IPS-NIHi7 (cell line): ENCODE measurements around the gene CPT1B.

Source experiments
- DNase-seq: peaks from one replicate; pipeline ENCODE4 v3.0.0; 2012; ENCODE audit warnings: mixed read lengths; ENCODE audit errors: extremely low spot score

Gene CPT1B

DNA sequence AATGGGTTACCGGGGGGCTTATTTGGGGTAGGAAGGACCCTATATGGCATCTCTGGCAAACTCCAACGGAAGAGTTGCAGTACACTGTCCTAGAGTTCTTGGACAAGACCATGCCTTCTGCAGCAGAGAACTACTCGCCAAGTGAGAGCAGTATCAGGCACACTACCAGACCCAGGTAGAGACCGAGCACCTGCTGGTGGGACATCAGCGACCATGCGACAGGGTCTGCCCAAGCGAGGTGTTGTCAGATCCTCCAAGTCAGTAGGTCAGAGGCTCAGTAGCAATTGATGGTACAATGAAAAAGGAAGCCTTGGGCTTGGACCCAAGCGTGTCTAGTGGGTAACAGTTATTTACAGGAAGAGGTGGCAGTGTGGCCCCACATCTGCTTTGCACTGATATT lies 7.6 kb upstream of the CPT1B start:
- DNase-seq, result no peak

DNA sequence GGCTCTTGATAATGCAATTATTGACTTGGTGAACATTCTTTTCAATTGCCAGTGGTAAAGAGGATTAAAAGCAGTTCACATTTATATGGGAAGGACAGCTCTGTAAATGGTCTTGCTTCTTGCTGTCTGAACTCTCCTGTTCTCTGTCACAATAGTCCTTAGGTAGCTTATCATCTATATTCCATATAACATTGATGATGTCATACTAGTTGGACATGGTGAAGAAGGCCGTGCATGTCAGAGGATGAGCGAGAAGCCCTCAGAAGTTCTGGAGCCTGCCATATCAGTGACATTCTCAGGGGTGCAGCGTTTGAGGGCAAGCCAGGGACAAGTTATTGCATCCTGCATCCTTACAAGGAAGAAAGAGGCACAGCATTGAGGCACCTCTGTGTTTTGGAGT lies 7.0 kb upstream of the CPT1B start:
- DNase-seq, result no peak

DNA sequence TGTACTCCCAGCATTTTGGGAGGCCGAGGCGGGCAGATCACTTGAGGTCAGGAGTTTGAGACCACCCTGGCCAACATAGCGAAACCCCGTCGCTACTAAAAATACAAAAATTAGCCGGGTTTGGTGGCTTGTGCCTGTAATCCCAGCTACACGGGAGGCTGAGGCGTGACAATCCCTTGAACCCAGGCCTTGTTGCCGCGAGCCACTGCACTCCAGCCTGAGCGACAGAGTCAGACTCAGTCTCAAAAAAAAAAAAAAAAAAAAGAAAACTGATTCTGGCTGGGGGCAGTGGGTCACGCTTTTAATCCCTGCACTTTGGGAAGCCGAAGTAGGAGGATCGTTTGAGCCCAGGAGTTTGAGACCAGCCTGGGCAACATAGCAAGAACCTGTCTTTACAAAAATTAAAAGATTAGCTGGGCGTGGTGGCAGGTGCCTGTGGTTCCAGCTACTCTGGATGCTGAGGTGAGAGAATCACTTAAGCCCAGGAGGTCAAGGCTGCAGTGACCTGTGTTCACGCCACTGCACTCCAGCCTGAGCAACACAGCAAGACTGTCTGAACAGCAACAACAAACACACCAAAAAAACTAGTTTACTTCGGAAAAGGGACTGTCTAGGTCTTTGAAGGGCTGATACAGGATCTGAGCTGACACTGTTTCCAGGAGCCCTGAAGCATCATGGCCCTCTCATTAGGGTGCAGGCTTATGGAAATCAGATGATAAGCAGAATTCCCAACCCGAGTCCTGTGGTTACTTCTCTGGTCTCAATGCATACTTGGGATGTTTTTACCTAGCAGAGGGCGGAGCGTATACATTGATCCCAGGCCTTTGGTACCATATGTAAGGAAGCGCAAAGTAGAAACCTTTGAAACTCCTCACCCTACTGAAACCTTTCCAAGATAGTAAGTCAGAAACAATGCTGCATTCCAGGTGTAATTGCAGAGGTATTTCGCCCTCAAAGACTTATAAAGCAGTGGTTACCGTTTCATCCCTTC lies 6.2 kb upstream of the CPT1B start:
- no peak for DNase-seq

DNA sequence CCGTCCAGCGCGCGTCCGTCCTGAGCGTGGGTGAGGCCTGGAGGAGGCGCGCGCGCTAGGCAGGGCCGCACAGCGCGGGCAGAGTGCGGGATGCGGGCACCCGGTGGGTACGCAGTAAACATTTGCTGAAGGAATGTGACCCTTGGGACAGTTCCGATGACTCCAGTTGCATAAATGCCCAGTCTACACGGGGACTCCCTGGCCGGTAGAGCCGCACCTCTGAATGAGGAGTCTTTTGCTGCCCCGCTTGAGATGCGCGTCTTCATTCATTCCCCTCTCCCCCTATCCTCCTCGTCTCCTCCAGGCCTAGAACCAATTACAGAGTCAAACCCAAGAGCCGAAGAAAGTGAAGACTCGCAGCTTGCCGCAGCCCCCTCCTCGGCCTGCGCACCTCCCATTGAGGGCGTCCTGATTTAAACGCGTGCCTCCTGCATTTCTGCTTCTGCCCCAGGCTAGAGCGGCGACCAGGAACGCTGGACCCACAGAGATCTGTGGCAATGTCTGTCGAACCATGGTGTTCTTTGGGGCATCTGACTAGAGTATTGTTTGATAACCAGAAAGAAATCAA lies 5.2 kb upstream of the CPT1B start:
- DNase-seq, result no peak

DNA sequence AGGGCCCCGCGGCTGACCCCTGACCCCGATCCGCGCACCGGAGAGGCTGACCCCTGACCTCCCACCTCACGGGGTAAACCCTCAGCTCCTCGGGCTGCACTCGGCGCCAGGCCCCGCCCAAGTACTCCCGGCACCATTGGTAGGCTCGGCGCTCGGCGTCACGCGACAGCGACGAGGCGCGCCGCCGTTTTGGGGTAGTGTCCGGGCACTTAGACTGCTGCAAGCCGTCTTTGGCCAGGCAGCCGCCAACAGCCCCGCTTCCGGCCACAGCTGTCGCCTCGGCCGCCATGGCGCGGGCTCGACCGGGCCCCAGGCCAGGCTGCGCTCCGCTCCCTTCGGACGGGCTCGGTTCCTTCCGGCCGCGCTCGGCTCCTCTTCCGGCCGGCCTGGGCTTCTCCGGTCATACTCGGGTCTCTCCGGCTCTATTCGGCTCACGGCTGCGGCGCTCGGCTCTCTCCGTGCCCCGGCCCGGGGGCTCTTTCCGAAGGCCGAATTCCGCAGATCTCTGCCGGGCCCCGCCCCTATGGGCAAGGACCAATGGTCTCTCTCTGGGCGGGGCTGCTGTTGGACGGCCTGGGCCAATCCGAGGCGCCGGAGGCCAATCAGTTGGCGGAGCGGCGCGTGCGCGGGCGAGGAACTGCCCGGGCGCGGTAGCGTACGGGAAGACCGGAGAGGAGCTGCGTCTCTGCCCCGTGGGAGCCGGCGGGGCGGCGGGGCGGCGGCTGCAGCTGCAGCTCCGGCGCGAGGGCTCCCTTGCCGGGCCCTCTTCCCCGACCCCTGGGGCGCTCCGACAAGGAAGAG lies 4.5 kb upstream of the CPT1B start, which contains the start of gene CHKB:
Gene CHKB, minus strand, starts transcription at position 357 of the 801 bp plus-strand sequence. Its CDS starts 68 bp downstream, at position 289.
- DNase-seq, result peak; percentile 100

DNA sequence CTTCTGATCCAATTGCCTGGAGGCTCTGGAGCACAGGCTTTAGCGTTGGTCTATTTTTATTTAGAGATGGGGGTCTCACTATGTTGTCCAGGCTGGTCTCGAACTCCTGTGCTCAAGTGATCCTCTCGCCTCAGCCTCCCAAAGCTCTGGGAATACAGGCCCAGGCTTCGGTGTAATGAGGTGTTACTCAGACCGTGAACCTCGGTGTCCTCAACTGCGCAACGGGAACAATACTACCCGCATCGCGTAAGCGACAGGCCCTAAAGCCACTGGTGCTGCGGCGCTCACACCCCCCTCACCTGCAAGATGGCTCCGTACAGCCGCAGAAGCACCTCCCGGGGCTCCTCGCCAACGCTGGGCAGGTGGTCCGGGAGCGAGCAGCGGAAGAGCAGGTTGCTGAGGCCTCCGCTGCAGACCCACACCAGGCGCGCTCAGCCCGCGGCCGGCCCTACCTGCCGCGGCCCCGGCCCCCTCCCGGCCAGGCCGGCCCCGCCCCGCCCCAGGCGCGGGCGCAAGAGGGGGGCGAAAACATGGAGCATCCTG lies 3.8 kb upstream of the CPT1B start:
- DNase-seq, result no peak

DNA sequence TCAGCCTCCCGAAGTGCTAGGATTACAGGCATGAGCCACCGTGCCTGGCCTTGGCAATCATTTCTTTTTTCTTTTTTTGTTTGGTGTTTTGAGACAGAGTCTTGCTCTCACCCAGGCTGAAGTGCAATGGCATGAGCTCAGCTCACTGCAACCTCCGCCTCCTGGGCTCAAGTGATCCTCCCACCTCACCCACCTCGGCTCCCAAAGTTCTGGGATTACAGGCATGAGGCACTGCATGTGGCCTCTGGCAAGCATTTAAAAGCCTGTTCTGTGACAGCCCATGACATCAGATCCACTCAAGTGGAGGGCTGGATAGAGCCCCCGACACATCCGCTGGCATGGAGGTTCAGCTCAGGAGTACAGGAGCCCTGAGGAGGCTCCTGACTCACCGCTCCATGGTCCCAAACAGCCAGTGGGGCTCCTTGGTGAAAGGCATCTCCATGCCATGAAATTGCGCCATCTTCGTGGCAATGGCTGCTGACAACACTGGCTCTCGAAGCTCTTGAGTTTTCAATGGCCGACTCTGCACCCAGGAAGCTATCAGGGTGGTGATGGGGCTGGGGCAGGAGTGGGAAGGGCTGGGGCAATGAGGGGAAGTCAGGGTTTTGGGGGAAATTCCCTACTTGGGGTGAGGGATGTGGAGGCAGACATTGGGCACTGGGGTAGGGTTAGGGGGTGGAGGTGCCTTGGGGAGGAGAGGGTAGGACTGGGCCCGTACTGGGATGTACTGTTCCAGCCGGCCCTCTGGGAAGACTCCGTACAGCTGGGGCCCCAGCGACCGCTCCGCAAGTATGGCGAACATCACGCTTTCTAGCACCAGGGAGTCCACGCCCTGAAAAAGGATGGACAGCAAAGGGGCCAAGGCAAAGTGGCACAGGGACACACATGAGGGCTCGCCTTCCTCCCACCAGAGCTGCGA lies 3.1 kb upstream of the CPT1B start:
- no peak for DNase-seq

DNA sequence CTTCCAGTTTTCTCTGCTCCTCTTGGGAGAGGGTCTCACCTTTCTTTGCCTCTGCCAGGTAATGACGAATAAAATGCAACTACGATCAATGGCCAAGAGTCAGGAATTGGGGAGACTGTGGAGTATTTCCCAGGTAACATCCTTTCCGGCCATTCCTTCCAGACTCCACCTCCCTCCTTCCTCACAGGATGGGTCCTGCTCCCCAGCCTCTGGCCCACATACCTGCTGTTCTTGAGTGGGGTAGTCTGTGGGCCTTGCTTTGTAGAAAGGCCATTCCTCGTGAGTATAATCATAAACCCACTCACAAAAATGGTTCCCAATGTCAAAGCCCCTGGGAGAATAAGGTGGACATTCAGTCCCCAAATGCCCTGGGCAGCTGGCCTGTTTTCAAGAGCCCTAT lies 1.5 kb upstream of the CPT1B start:
- DNase-seq, result no peak

DNA sequence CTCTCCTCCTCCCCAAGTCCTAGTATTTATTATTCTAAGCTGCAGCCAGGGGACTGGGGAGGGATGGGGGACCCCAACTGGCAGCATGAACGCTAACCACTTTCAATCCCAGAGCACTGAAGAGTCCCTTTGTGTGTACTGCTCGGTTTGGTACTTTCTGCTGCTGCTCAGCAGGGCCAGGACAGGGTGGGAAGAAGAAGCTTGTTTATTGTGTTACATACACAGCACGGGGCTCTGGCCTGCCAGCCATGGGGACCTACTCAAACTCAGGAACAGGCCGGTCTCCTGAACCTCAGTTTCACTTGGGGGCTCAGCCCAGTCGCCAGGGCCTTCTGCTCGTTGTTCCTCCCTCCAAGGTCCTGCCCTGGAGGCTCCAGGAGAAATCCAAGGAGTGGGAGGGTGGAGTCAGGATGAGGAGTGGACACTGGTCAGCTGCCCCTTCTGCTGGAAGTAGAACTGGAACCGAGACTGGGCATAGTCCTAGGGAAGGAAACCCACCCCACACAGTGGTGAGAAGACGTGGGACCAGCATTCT lies 616 bp upstream of the CPT1B start:
- no peak for DNase-seq

DNA sequence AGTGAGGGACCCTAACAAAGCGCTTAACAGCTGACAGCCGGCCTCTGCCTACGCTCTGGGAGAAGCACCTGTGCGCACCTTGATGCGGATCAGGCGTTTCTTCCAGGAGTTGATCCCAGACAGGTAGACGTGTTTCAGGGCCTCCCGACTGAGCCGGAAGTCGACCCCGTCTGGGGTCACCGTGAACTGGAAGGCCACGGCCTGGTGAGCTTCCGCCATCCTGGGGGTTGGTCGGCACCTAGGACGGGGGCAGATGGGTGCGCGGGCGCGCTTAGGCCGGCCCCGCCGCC lies 585 bp downstream of the CPT1B start:
- DNase-seq, result no peak

DNA sequence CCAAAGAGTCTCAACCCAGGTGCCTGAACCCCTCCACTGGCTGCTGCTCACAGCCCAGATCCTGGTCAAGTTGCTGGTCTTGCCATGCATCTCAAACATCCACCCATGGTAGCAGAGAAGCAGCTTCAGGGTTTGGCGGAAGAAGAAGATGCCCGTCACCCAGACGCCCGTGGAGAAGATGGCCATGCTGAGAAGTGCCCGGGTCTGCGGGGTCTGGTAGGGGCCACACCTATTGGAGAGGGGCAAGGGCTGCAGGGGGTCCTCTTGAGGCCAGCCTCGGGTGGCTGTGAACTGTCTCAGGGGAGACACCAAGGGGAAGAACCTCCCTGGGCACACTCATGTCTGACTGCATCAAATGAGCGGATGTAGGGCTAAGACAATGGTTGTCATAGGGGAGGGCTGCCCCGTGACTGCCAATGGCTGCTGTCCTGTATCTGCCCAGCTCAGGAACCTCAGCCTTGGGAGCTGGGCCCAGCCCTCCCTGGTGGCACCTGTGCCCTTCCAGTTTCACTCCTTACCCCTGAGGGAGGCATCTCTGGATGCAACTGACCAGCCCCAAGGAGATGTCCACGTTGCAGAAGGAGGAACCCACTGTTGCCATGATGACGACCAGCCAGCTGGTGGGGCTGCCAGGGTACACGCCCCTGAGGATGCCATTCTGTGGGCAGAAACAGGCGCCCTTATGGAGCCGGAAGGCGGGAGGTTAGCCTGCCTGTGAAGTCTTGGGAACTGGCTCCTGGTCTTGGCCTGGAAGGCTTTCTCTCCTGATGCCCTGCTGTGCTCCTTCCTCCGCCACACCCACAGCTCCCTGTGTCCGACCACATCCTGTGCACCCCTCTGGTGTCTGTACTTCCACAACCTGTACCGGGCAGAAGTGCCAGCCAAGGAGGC lies 1.2 kb downstream of the CPT1B start:
- no peak for DNase-seq

DNA sequence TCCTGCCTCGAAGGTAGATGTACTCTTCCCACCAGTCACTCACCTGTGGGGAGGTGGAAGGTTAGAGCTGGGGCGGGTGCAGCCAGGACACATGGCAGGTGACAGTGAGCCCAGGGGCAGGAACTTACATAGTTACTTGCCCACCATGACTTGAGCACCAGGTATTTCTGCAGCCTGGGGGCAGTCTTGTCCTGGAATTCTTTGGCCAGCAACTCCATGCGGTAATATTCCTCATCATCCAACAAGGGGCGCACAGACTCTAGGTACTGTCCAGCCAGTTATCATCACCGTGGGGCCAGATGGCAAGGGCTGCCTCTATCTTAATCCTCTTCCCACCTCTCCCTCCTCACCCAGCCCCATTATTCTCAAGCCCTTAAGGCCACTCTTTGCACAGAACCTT lies 2.2 kb downstream of the CPT1B start:
- DNase-seq, result peak; percentile 57

DNA sequence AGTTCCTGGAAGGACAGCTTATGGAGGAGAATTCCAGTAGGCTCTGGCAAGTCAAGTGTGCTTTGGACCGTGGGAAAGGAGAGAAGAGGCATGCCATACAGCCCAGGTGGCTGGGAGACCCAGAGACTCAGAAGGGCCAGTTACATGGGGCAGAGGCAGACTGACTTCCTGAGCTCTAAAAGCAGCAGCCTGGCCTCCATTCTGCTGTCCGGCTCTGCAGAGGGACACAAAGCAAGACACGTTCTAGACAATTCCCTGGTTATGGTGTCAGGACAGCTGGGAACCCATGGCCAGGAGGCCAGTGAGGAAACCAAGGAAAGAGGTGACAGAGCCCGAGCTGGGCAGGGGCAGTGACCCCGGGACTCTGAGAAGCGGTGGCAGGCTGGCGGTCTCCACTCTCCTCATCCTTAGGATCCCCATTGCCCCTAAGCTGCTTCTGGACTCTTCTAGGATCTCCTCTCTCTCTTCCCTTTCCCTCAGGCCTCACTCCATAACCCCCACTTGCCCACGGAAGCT lies 2.7 kb downstream of the CPT1B start:
- no peak for DNase-seq

DNA sequence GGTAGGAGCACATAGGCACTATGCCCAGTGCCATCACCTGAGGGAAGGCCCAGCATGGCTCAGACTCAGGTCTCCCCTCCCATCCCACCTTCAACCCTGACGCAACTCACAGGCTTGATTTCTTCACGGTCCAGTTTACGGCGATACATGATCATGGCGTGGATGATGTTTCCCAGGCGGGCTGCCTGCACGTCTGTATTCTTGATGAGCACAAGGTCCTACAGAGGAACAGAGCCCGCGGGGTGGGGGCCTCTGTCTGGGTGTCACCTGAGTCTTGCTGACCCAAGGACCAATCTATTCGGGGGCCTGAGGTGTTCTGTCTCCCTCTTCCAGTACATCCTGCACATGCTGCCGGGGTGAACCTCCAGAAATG lies 3.9 kb downstream of the CPT1B start:
- no peak for DNase-seq

DNA sequence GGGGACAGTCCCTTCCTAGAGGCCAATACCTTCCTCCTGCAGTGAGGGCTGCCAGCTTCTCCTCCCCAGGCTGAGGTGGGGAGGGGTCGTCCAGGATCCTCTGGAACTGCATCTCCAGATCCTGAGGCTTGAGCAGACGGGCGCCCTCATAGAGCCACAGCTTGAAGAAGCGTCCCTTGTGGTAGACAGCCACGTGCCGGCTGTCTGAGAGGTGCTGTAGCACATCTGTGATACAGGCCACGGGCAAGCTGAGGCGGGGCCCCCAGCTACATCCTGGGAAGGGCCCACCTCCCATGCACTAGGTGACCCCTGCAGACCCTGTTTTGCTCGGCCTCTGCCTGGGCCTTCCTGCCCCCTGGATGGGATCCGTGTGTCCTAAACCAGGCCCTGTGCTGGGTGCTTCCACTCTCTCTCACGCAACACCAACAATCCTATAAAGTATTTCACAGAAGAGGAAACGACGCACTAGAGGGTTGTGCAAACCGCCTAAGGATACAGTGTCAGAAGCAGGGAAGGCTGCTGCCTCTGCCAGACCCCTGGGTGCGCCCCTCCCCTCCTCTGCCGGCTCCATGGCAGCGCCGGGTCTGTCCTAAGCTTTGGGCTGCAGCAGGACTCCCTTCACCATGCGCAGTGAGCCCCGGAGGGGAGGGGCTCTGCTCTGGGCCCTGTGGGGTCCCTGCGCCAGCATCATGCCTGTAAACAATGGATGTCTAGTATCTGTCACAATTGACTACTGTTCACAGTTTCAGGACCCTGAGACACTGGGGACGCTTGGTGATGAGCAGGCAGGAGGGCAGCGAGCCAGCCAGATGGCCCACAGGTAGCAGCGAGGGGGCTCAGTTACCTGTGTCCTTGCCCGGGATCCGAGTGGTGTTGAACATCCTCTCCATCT lies 4.5 kb downstream of the CPT1B start:
- DNase-seq, result no peak

DNA sequence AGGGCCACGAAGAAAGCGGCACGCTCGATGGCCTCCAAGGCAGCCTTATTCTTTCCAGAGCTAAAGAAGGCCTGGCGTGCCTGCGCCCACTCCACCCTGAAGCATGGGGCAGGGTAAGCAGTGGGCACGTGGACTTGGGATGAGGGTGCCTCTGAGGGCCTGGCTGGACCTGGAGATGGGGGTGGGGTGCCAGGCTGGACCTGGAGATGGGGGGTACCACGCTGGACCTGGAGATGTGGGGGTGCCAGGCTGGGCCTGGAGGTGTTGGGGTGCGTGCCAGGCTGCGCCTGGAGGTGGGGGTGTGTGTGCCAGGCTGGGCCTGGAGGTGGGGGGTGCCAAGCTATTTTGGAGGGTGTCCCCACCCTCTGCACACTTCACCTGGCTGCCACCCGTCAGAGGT lies 5.3 kb downstream of the CPT1B start:
- no peak for DNase-seq

DNA sequence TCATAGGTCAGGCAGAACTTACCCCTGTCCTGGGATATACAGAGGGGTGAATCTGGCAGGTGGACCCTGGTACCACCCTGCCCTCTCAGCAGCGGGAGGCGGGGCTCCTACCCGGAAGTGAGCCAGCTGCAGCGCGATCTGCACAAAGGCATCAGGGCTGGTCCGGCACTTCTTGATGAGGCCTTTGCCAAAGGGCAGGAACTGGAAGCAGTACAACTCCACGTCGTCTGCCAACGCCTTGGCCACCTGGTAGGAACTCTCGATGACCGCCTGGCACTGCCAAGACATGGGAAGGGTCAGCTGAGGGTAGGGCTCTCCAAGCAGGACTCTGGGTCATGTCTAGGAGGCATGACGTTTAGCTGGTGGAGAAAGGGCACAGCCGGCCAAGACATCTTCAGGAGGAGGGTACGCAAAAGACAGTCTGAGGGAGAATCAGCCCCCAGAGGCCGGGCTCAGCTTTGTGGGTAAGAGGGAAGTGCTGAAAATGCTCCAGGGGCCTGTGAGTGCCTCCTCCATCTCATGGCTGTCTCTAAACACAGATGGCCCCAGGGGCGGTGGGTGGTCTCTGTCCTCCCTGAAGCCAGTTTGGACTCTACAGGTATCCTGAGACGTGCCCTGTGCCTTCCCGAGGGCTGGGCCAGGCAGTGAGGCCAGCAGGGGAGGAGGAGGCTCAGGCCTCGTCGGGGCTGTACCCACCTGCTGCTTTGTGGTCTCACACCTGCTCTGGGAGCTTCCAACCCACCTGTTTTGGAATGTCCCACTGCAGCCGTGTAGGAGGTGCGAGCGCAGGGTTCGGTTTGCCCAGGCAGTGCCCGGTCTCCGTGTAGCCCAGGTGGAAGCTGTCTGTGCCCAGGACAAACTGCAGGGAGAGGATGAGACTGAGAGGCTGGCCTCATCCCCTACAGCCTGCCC lies 6.7 kb downstream of the CPT1B start:
- no peak for DNase-seq

DNA sequence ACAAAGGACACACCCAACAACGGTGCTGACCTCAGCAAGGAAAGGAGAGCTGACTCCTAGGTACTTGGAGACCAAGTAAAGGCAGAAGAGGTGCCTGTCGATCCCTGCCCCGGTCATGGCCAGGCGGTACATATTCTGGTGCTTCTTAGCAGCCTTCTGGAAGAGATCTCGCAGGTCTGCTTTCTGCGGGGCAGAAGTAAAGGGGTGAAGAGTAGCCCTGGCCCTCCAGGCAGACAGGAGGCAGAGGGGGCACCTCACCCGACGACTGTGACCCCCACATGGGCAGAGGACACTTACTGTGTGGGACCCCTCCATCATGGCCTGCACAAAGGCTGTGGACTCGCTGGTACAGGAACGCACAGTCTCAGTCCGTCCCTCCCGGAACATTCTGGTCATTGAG lies 7.4 kb downstream of the CPT1B start:
- no peak for DNase-seq
